Kidney epithelial cell (primary cell): ENCODE data around the gene CELSR3. TPM values are rescaled to one million over a fixed set of nuclear protein-coding genes. Genes with fewer than 3 reads are reported as not detected.

Experiments
- DNase-seq: peaks from one replicate; pipeline ENCODE4 v3.0.0-alpha.2; 2010; ENCODE audit warnings: low read depth
- H3K27me3 ChIP-seq: 2 replicates; pipeline ENCODE4 v1.6.0; 2011; ENCODE audit warnings: low read length; ENCODE audit not compliant: control insufficient read depth, insufficient read depth
- H3K36me3 ChIP-seq: 2 replicates; pipeline ENCODE4 v1.5.1; 2011; ENCODE audit warnings: low read length; ENCODE audit not compliant: control insufficient read depth, insufficient read depth
- H3K4me3 ChIP-seq: 2 replicates; pipeline ENCODE4 v1.5.1; 2011; ENCODE audit warnings: low read depth, mild to moderate bottlenecking, control low read depth, low read length
- CTCF ChIP-seq: IDR thresholded peaks from 2 replicates; pipeline ENCODE4 v1.5.1; 2011; ENCODE audit warnings: mild to moderate bottlenecking, moderate library complexity, low read length, control low read depth, inconsistent platforms; ENCODE audit not compliant: insufficient read depth, poor library complexity, severe bottlenecking
- total RNA-seq: library from RNA; depleted of rRNA; stranded (reverse); fragments of >200 nt; gene quantifications from 2 replicates; pipeline ENCODE4 v1.2.3, GENCODE V29; 2015

Gene CELSR3
- total RNA-seq, 1 donor from 2014 or later, result 5.2 TPM

DNA sequence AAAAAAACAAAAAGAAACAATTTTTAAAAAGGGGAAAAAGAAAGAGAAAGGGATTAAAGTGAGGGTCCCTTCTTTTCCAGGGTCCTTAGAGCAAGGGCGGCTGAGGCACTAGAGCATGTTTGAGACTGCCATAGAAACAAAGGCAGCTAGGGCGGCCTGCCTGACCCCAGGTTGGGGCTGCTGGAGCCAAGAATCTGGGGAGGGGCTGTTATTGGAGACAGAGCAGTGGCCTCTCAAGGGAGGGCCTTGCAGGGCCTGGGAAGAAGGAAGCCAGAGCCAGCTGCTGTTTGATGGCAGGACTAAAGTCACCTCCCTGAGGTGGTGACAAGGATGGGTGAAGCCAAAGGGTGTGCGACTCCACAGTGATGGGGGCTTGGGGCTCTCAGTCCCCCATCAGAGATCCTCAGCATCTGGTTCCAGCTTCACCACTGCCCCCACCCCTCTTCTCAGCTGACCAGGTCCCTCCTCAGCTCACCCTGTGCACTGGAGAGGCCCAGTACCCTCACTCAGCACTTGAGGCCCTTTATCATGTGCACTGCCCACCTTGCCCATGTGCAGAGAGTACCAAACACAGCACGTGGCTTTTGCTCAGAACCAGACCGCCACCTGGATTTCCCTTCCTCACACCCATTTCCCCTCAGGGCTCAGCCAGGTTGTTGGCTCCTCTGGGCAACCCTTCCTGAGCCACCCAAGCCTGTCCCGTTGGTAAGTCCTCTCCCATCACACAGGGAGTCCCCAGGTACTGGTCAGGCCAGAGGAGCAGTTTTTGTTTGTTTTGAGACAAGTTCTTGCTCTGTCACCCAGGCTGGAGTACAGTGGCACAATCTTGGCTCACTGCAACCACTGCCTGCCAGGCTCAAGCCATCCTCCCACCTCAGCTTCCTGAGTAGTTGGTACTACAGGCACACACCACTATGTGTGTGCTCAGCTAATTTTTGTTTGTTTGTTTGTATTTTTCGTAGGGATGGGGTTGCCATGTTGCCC lies 42.9 kb downstream of the CELSR3 start:
- no peak for DNase-seq

GRCh38 chr3:48617559-48617958 lies 45.1 kb downstream of the CELSR3 start:
- no peak for DNase-seq
- no peaks in the 10 kb centered on the region for H3K27me3 ChIP-seq

More for the DNA sequence above, 42.9 kb downstream of the CELSR3 start:
- TF ChIP-seq CTCF, result no peak
- no peaks in the 10 kb centered on the region for H3K27me3 ChIP-seq
- H3K36me3 ChIP-seq, result no peaks in the 10 kb centered on the region
- no peak overlapping the region for H3K4me3 ChIP-seq

DNA sequence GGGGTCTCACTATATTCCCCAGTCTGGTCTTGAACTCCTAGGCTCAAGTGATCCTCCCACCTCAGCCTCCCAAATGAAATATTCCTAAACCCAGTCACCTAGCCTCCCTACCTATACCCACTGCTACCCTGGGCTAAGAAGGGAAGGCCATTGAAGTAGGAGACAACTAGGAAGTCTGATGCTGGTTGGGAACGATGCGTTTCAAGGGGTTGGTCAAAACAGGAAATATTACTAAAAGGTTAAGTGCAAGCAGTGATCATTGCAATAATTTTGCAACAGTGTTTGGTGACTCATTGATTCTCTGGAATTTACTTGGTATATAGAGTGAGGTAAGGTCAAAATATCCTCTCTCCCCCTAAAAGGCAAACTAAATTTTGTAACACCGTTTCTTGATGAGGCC lies 48.6 kb downstream of the CELSR3 start:
- no peaks in the 10 kb centered on the region for H3K27me3 ChIP-seq
- TF ChIP-seq CTCF, result no peak
- DNase-seq, result no peak

More at GRCh38 chr3:48617559-48617958, 45.1 kb downstream of the CELSR3 start:
- no peaks in the 10 kb centered on the region for H3K36me3 ChIP-seq
- no peak overlapping the region for H3K4me3 ChIP-seq
- TF ChIP-seq CTCF, result no peak

GRCh38 chr3:48612309-48612708 lies 50.4 kb downstream of the CELSR3 start:
- DNase-seq, result no peak
- Histone ChIP-seq H3K27me3 (no peaks in the 10 kb centered on the region), H3K4me3 (no peak overlapping the region), H3K36me3 (no peaks in the 10 kb centered on the region)
- TF ChIP-seq CTCF, result no peak

More for the DNA sequence above, 48.6 kb downstream of the CELSR3 start:
- Histone ChIP-seq H3K4me3 (no peak overlapping the region), H3K36me3 (no peaks in the 10 kb centered on the region)

GRCh38 chr3:48609088-48610005 lies 53.3 kb downstream of the CELSR3 start, which contains the start of gene UQCRC1:
UQCRC1 (minus strand) TSS chr3:48609646; CDS start chr3:48609620, 26 bp downstream.
- Histone ChIP-seq H3K36me3 (peaks cover 4% of the 10 kb centered on the region), H3K27me3 (no peaks in the 10 kb centered on the region), H3K4me3 (peak within 1 kb of the TSS; percentile 88)
- peak; percentile 70 for DNase-seq
- peak; percentile 66 for TF ChIP-seq CTCF
